Measurements from ENCODE around the gene CNIH1.

- TF ChIP-seq CTCF (IDR thresholded peaks at IDR 0.05; ENCODE audit: insufficient read depth, low read length, poor library complexity, severe bottlenecking), result no peak
- TF ChIP-seq EZH2phosphoT487 (conservative IDR thresholded peaks at IDR 0.05; ENCODE audit: low read length), result no peak
These were observed 30.5 kb upstream of the CNIH1 start for GRCh38 chr14:54471641-54472040.

Measured in SU-DHL-6 (cell line).